H9 (cell line): ENCODE measurements around the gene NCAM2. TPM values are rescaled to one million over a fixed set of nuclear protein-coding genes. Genes with fewer than 3 reads are reported as not detected.

Experiments
- DNase-seq: peaks from one replicate; pipeline ENCODE4 v3.0.0-alpha.2; 2017
- H2AFZ ChIP-seq: one replicate; pipeline ENCODE4 v1.6.1; 2013; ENCODE audit warnings: mild to moderate bottlenecking, low read length, control low read depth, moderate library complexity
- H2AK5ac ChIP-seq: 2 replicates; pipeline ENCODE4 v1.6.1; 2013; ENCODE audit warnings: low read length, control low read depth, mixed read lengths; ENCODE audit not compliant: insufficient read length
- H2BK120ac ChIP-seq: one replicate; pipeline ENCODE4 v1.6.1; 2013; ENCODE audit warnings: low read depth, mild to moderate bottlenecking, low read length, control low read depth, inconsistent platforms; ENCODE audit not compliant: poor library complexity, severe bottlenecking
- H2BK12ac ChIP-seq: 2 replicates; pipeline ENCODE4 v1.6.1; 2013; ENCODE audit warnings: low read length, control low read depth, mixed read lengths, low read depth; ENCODE audit not compliant: insufficient read length
- H2BK15ac ChIP-seq: 2 replicates; pipeline ENCODE4 v1.6.1; 2013; ENCODE audit warnings: low read depth, low read length, control low read depth
- H2BK20ac ChIP-seq: one replicate; pipeline ENCODE4 v1.6.1; 2013; ENCODE audit warnings: low read depth, mild to moderate bottlenecking, low read length, control low read depth, inconsistent platforms; ENCODE audit not compliant: poor library complexity, severe bottlenecking
- H2BK5ac ChIP-seq: 2 replicates; pipeline ENCODE4 v1.6.1; 2013; ENCODE audit warnings: low read length, control low read depth, mixed read lengths; ENCODE audit not compliant: insufficient read length
- H3K14ac ChIP-seq: 2 replicates; pipeline ENCODE4 v1.6.1; 2013; ENCODE audit warnings: low read length, control low read depth; ENCODE audit not compliant: insufficient read depth
- H3K18ac ChIP-seq: 2 replicates; pipeline ENCODE4 v1.6.1; 2013; ENCODE audit warnings: low read depth, mild to moderate bottlenecking, mixed read lengths, low read length, control low read depth; ENCODE audit not compliant: insufficient read length
- H3K23ac ChIP-seq: 2 replicates; pipeline ENCODE4 v1.6.1; 2013; ENCODE audit warnings: low read length, control low read depth, mixed read lengths, low read depth; ENCODE audit not compliant: insufficient read length
- H3K23me2 ChIP-seq: 2 replicates; pipeline ENCODE4 v1.6.1; 2013; ENCODE audit warnings: low read depth, mild to moderate bottlenecking, mixed read lengths, low read length, control low read depth; ENCODE audit not compliant: insufficient read length, poor library complexity, severe bottlenecking
- H3K27ac ChIP-seq: 2 replicates; pipeline ENCODE4 v1.5.1; 2013; ENCODE audit warnings: low read length, control low read depth, mixed read lengths, low read depth; ENCODE audit not compliant: insufficient read length
- H3K27me3 ChIP-seq: 2 replicates; pipeline ENCODE4 v1.6.1; 2013; ENCODE audit warnings: low read length, control low read depth, inconsistent platforms; ENCODE audit not compliant: insufficient read depth
- H3K4ac ChIP-seq: 2 replicates; pipeline ENCODE4 v1.6.1; 2013; ENCODE audit warnings: low read depth, mild to moderate bottlenecking, control low read depth, inconsistent platforms, low read length, moderate library complexity
- H3K4me1 ChIP-seq: 2 replicates; pipeline ENCODE4 v1.6.1; 2013; ENCODE audit warnings: low read length, control low read depth, inconsistent platforms; ENCODE audit not compliant: insufficient read depth
- H3K4me2 ChIP-seq: 2 replicates; pipeline ENCODE4 v1.6.1; 2013; ENCODE audit warnings: low read length, control low read depth, mixed read lengths; ENCODE audit not compliant: insufficient read length, insufficient read depth
- H3K56ac ChIP-seq: 2 replicates; pipeline ENCODE4 v1.6.1; 2013; ENCODE audit warnings: low read depth, mild to moderate bottlenecking, mixed read lengths, low read length, control low read depth; ENCODE audit not compliant: insufficient read length
- H3K79me1 ChIP-seq: 2 replicates; pipeline ENCODE4 v1.6.1; 2013; ENCODE audit warnings: low read depth, mild to moderate bottlenecking, moderate library complexity, low read length, control low read depth, inconsistent platforms; ENCODE audit not compliant: insufficient read depth, poor library complexity, severe bottlenecking
- H3K79me2 ChIP-seq: 2 replicates; pipeline ENCODE4 v1.6.1; 2013; ENCODE audit warnings: low read length, control low read depth, inconsistent platforms; ENCODE audit not compliant: insufficient read depth
- H3K9ac ChIP-seq: 2 replicates; pipeline ENCODE4 v1.6.1; 2013; ENCODE audit warnings: low read length, control low read depth, mixed read lengths; ENCODE audit not compliant: insufficient read length; ENCODE audit errors: extremely low read depth
- H3K9me3 ChIP-seq: one replicate; pipeline ENCODE4 v1.6.1; 2013; ENCODE audit warnings: low read depth, low read length, inconsistent platforms; ENCODE audit not compliant: control insufficient read depth
- H3T11ph ChIP-seq: one replicate; pipeline ENCODE4 v1.6.1; 2013; ENCODE audit warnings: mild to moderate bottlenecking, low read length, control low read depth, inconsistent platforms
- H4K20me1 ChIP-seq: one replicate; pipeline ENCODE4 v1.6.1; 2013; ENCODE audit not compliant: control insufficient read depth, insufficient read length, insufficient read depth
- H4K5ac ChIP-seq: 2 replicates; pipeline ENCODE4 v1.6.1; 2013; ENCODE audit warnings: low read depth, mild to moderate bottlenecking, mixed read lengths, low read length, control low read depth; ENCODE audit not compliant: insufficient read length
- H4K8ac ChIP-seq: replicated peaks from 2 replicates; pipeline ENCODE4 v1.6.1; 2013; ENCODE audit warnings: low read length, control low read depth, mixed read lengths, low read depth; ENCODE audit not compliant: insufficient read length
- H4K91ac ChIP-seq: 2 replicates; pipeline ENCODE4 v1.6.1; 2013; ENCODE audit warnings: low read depth, mild to moderate bottlenecking, moderate library complexity, mixed read lengths, low read length, control low read depth; ENCODE audit not compliant: insufficient read length
- H3K27ac Mint-ChIP-seq, 3 experiments: 2 replicates in 2 of 3; 3 replicates in 1 of 3; pipeline ENCODE4 v1.8.0; 2020 to 2021; ENCODE audit warnings: mixed read lengths in 3 of 3, mild to moderate bottlenecking in 1 of 3, moderate library complexity in 1 of 3
- H3K27me3 Mint-ChIP-seq: 2 replicates; pipeline ENCODE4 v1.8.0; 2021; ENCODE audit warnings: low read depth, mild to moderate bottlenecking, moderate library complexity, mixed read lengths
- H3K36me3 Mint-ChIP-seq, 3 experiments: 2 replicates in 2 of 3; 3 replicates in 1 of 3; pipeline ENCODE4 v1.8.0; 2020 to 2021; ENCODE audit warnings: low read depth in 3 of 3, mixed read lengths in 3 of 3; ENCODE audit not compliant: insufficient read depth in 1 of 3
- H3K4me1 Mint-ChIP-seq, 2 experiments: 2 replicates each; pipeline ENCODE4 v1.8.0; 2020; ENCODE audit warnings: mixed read lengths in 2 of 2
- H3K4me3 Mint-ChIP-seq, 2 experiments: 2 replicates in 1 of 2; 3 replicates in 1 of 2; pipeline ENCODE4 v1.8.0; 2020 to 2021; ENCODE audit warnings: mild to moderate bottlenecking in 2 of 2, mixed read lengths in 2 of 2, moderate library complexity in 1 of 2
- H3K9me3 Mint-ChIP-seq, 2 experiments: 2 replicates in 1 of 2; 3 replicates in 1 of 2; pipeline ENCODE4 v1.8.0; 2020; ENCODE audit warnings: mild to moderate bottlenecking in 2 of 2, mixed read lengths in 2 of 2, moderate library complexity in 1 of 2
- WGBS: extraction: QIAGEN DNeasy Blood & Tissue Kit; methylation state at CpG from one replicate; pipeline ENCODE4 v1.1.7; 2013; ENCODE audit warnings: missing lambda C conversion rate, low lambda C conversion rate, mixed read lengths; ENCODE audit not compliant: insufficient read length; ENCODE audit errors: extremely low coverage; 5-methylcytosine and 5-hydroxymethylcytosine counted together
- total RNA-seq: library from RNA; stranded (reverse); gene quantifications from 2 replicates; pipeline ENCODE4 v1.2.1, GENCODE V29; 2021
- TF ChIP-seq, protein P1 (sequence below): fragments of 200-600 bp; sonication (generic); conservative IDR thresholded peaks from 3 replicates; pipeline ENCODE4 v1.8.0; 2021; ENCODE audit warnings: antibody characterized with exemption, mild to moderate bottlenecking

The NCAM2 gene
- total RNA-seq, 1 experiment from 2014 or later: 2.2 TPM

DNA sequence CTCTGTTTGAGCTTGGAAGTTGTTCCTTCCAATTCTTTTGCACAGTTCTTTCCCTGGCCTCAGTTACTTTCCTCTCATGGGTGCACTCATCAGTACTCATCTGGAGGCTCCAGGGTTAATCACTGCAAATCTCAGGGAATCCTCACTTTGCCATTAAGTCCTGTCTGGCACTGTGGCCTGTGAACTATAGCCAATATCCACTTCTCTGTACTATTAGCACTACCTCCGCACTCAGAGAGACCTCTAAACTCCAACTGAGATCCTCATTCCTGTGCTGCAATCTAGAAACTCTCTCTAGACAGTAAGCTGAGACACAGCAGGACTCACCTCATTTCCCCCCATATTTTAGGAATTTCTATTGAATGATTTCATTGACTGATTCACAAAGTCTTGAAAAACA lies 311.3 kb downstream of the NCAM2 start:
- H2AK5ac ChIP-seq: no peak overlapping the region
- no peak overlapping the region for H4K91ac ChIP-seq
- H4K5ac ChIP-seq: no peak overlapping the region
- H3K4me1 Mint-ChIP-seq: no peaks in the 10 kb centered on the region
- H3K4me3 Mint-ChIP-seq: no peak overlapping the region
- H2BK15ac ChIP-seq: no peak overlapping the region
- H3K9me3 ChIP-seq: no peaks in the 10 kb centered on the region
- H3K9ac ChIP-seq: no peak overlapping the region
- no peaks in the 10 kb centered on the region for H4K20me1 ChIP-seq
- no peaks in the 10 kb centered on the region for H3K23me2 ChIP-seq
- TF ChIP-seq, protein P1, sequence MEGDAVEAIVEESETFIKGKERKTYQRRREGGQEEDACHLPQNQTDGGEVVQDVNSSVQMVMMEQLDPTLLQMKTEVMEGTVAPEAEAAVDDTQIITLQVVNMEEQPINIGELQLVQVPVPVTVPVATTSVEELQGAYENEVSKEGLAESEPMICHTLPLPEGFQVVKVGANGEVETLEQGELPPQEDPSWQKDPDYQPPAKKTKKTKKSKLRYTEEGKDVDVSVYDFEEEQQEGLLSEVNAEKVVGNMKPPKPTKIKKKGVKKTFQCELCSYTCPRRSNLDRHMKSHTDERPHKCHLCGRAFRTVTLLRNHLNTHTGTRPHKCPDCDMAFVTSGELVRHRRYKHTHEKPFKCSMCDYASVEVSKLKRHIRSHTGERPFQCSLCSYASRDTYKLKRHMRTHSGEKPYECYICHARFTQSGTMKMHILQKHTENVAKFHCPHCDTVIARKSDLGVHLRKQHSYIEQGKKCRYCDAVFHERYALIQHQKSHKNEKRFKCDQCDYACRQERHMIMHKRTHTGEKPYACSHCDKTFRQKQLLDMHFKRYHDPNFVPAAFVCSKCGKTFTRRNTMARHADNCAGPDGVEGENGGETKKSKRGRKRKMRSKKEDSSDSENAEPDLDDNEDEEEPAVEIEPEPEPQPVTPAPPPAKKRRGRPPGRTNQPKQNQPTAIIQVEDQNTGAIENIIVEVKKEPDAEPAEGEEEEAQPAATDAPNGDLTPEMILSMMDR: no peak
- H3K14ac ChIP-seq: no peak overlapping the region
- no peak overlapping the region for H2BK120ac ChIP-seq
- no peak overlapping the region for H3T11ph ChIP-seq
- no peak overlapping the region for H2BK12ac ChIP-seq
- H3K4ac ChIP-seq: no peak overlapping the region
- no peaks in the 10 kb centered on the region for H3K36me3 Mint-ChIP-seq
- no peak overlapping the region for H2AFZ ChIP-seq
- H3K18ac ChIP-seq: no peak overlapping the region
- H3K23ac ChIP-seq: no peak overlapping the region
- no peak overlapping the region for H4K8ac ChIP-seq
- H3K4me2 ChIP-seq: no peak overlapping the region
- DNase-seq: no peak
- no peaks in the 10 kb centered on the region for H3K9me3 Mint-ChIP-seq
- H3K27ac ChIP-seq: no peak overlapping the region
- no peak overlapping the region for H2BK5ac ChIP-seq
- H3K27me3 ChIP-seq: no peaks in the 10 kb centered on the region
- no peaks in the 10 kb centered on the region for H3K79me1 ChIP-seq
- no peak overlapping the region for H3K56ac ChIP-seq
- no peak overlapping the region for H2BK20ac ChIP-seq
- no peaks in the 10 kb centered on the region for H3K27me3 Mint-ChIP-seq
- no peaks in the 10 kb centered on the region for H3K4me1 ChIP-seq
- H3K27ac Mint-ChIP-seq: no peak overlapping the region; a peak in 1 of 7 replicates
- no peaks in the 10 kb centered on the region for H3K79me2 ChIP-seq
- no CpG with 5 or more reads among the region's 1 CpG for WGBS
